K562 (cell line): ENCODE results near the gene B4GALNT3. TPM values are rescaled to one million over a fixed set of nuclear protein-coding genes. Genes with fewer than 3 reads are reported as not detected.

Experiments
- ATAC-seq: fragments of 200-7000 bp; cut with Tn5 transposase; 3 replicates; pipeline ENCODE4 v1.9.1; 2020; ENCODE audit warnings: moderate library complexity
- BruUV-seq: library from RNA; stranded (reverse); fragments of 400-500 nt; replicated peaks from 2 replicates; lab custom pipeline; 2021; lab: Mats Ljungman, UMichigan
- CTCF ChIA-PET: fragments of 300-600 bp; formaldehyde crosslinking; extraction: SDS; loops from one replicate; lab custom pipeline; 2021; ENCODE audit warnings: low intra/inter-chr PET ratio; lab: Yijun Ruan, JAX
- POLR2A ChIA-PET: fragments of 300-600, 350-650 bp; sonication (Branson Sonifier 250); formaldehyde crosslinking; extraction: SDS; loops from one replicate; lab custom pipeline; 2021; ENCODE audit warnings: antibody characterized with exemption, inconsistent platforms; lab: Yijun Ruan, JAX
- DNase-seq, 4 experiments: peaks; one replicate each; pipeline versions ENCODE4 v3.0.0 to v3.0.0-alpha.2; 2011 to 2018; ENCODE audit warnings: low spot score in 3 of 4, mixed read lengths in 3 of 4; ENCODE audit errors: extremely low read depth in 1 of 4
- FAIRE-seq: peaks from 2 replicates; lab custom pipeline; 2011; peaks lifted over from hg19 to GRCh38; lab: Jason Lieb, UNC
- H2AFZ ChIP-seq: 2 replicates; pipeline ENCODE4 v1.6.0; 2011; ENCODE audit warnings: low read depth, low read length, control low read depth, inconsistent platforms
- H3K27ac ChIP-seq: fragments of 200-600 bp; 3 replicates; pipeline ENCODE4 v1.8.0; 2011; ENCODE audit warnings: low read depth, mild to moderate bottlenecking, control low read depth, inconsistent platforms, low read length, moderate library complexity, mixed read lengths; ENCODE audit errors: extremely low read depth
- H3K27me3 ChIP-seq, 2 experiments: fragments of 300-600 bp in 1 of 2; 2 replicates in 1 of 2; 3 replicates in 1 of 2; pipeline versions ENCODE4 v1.6.0 to v1.8.0; 2011; ENCODE audit warnings: inconsistent platforms in 2 of 2, low read length in 2 of 2, mild to moderate bottlenecking in 1 of 2, mixed read lengths in 1 of 2, moderate library complexity in 1 of 2; ENCODE audit not compliant: control insufficient read depth in 2 of 2, insufficient read depth in 2 of 2
- H3K36me3 ChIP-seq: fragments of 300-600 bp; 3 replicates; pipeline ENCODE4 v1.8.0; 2011; ENCODE audit warnings: mild to moderate bottlenecking, low read length, inconsistent platforms; ENCODE audit not compliant: control insufficient read depth, insufficient read depth
- H3K4me1 ChIP-seq, 2 experiments: fragments of 200-600 bp in 1 of 2; replicated peaks in 1 of 2; 2 replicates in 1 of 2; 3 replicates in 1 of 2; pipeline versions ENCODE4 v1.5.1 to v1.8.0; 2011; ENCODE audit warnings: inconsistent platforms in 2 of 2, low read length in 2 of 2, mild to moderate bottlenecking in 1 of 2, mixed read lengths in 1 of 2, moderate library complexity in 1 of 2; ENCODE audit not compliant: control insufficient read depth in 2 of 2, insufficient read depth in 2 of 2
- H3K4me2 ChIP-seq: 2 replicates; pipeline ENCODE4 v1.6.1; 2011; ENCODE audit warnings: low read length, control low read depth, inconsistent platforms, mixed read lengths; ENCODE audit not compliant: insufficient read depth
- H3K4me3 ChIP-seq: fragments of 200-600 bp; sonication (generic), shearing (Covaris generic); 2 replicates; pipeline ENCODE4 v1.5.1; 2016; ENCODE audit warnings: control low read depth, inconsistent platforms
- H3K79me2 ChIP-seq: fragments of 200-600 bp; 3 replicates; pipeline ENCODE4 v1.8.0; 2011; ENCODE audit warnings: low read length, inconsistent platforms; ENCODE audit not compliant: control insufficient read depth, insufficient read depth
- H3K9ac ChIP-seq, 2 experiments: 2 replicates each; pipeline versions ENCODE4 v1.6.0 to v1.6.1; 2011; ENCODE audit warnings: low read depth in 2 of 2, low read length in 2 of 2, control low read depth in 1 of 2, inconsistent platforms in 1 of 2, mild to moderate bottlenecking in 1 of 2, mixed read lengths in 1 of 2; ENCODE audit not compliant: insufficient read depth in 1 of 2
- H3K9me1 ChIP-seq: one replicate; pipeline ENCODE4 v1.6.0; 2011; ENCODE audit warnings: inconsistent platforms, mild to moderate bottlenecking, low read length, moderate library complexity; ENCODE audit not compliant: control insufficient read depth, insufficient read depth
- H3K9me3 ChIP-seq: replicated peaks from 2 replicates; pipeline ENCODE4 v1.5.1; 2011; ENCODE audit warnings: low read depth, low read length, inconsistent platforms; ENCODE audit not compliant: control insufficient read depth, insufficient read depth
- H4K20me1 ChIP-seq: replicated peaks from 2 replicates; pipeline ENCODE4 v1.6.1; 2011; ENCODE audit warnings: low read length, inconsistent platforms, mixed read lengths; ENCODE audit not compliant: control insufficient read depth, insufficient read depth
- ARID4B ChIP-seq: sonication (generic); formaldehyde crosslinking; IDR thresholded peaks from 2 replicates; pipeline ENCODE4 v1.8.0; 2022; ENCODE audit warnings: mild to moderate bottlenecking, missing genetic modification reagents
- BDP1 ChIP-seq: IDR thresholded peaks from 3 replicates; pipeline ENCODE4 v1.6.1; 2011; ENCODE audit not compliant: insufficient read length, insufficient read depth
- BRD4 ChIP-seq: fragments of 200-600 bp; sonication (generic); IDR thresholded peaks from 2 replicates; pipeline ENCODE4 v1.6.1; 2017; ENCODE audit warnings: inconsistent platforms
- CBFA2T3 ChIP-seq: fragments of 450-650 bp; IDR thresholded peaks from 2 replicates; pipeline ENCODE4 v1.6.1; 2017
- ETV5 ChIP-seq: sonication (generic); formaldehyde crosslinking; IDR thresholded peaks from 2 replicates; pipeline ENCODE4 v1.4.0; 2020; ENCODE audit warnings: low read depth, mild to moderate bottlenecking, missing genetic modification reagents
- FIP1L1 ChIP-seq: fragments of 200-400 bp; formaldehyde crosslinking; IDR thresholded peaks from 2 replicates; pipeline ENCODE4 v1.6.1; 2018; ENCODE audit warnings: mild to moderate bottlenecking, low read depth, low read length; ENCODE audit not compliant: poor library complexity, severe bottlenecking
- NFRKB ChIP-seq: fragments of 450-650 bp; IDR thresholded peaks from 2 replicates; pipeline ENCODE4 v1.6.1; 2016; ENCODE audit warnings: low read depth
- PKNOX1 ChIP-seq: fragments of 450-650 bp; IDR thresholded peaks from 2 replicates; pipeline ENCODE4 v1.6.1; 2016
- RBM14 ChIP-seq: fragments of 200-400 bp; formaldehyde crosslinking; IDR thresholded peaks from 2 replicates; pipeline ENCODE4 v1.6.1; 2018; ENCODE audit warnings: low read depth, mild to moderate bottlenecking, low read length, moderate library complexity, borderline replicate concordance; ENCODE audit not compliant: insufficient read depth
- SREBF1 ChIP-seq: fragments of 150-350 bp; IDR thresholded peaks from 2 replicates; pipeline ENCODE4 v1.6.1; 2014; ENCODE audit warnings: antibody characterized with exemption, low read depth, low read length, borderline replicate concordance
- ZNF347 ChIP-seq: fragments of 450-650 bp; formaldehyde crosslinking; IDR thresholded peaks from 2 replicates; pipeline ENCODE4 v1.4.0; 2020; ENCODE audit warnings: low read depth, mild to moderate bottlenecking, moderate library complexity
- WGBS: fragments of 100-300 bp; shearing (Covaris generic); methylation state at CpG from one replicate; pipeline ENCODE4 v1.1.6; 2016; ENCODE audit warnings: low coverage, mixed read lengths; ENCODE audit not compliant: insufficient coverage; ENCODE audit errors: missing lambda C conversion rate; 5-methylcytosine and 5-hydroxymethylcytosine counted together
- in situ Hi-C: fragments of 300-500 bp; cut with MboI; formaldehyde crosslinking; loops from 4 replicates; pipeline ENCODE4 v1.15.0; 2018; ENCODE audit warnings: inconsistent platforms, mixed read lengths
- intact Hi-C: fragments of 100-400 bp; cut with micrococcal nuclease; formaldehyde crosslinking; loops from 2 replicates; pipeline ENCODE4 v1.14.2; 2022
- polyA plus RNA-seq, 8 experiments: library from polyadenylated mRNA; depleted of rRNA in 4 of 8; stranded (reverse) in 5 of 8; unstranded in 3 of 8; fragments of >200 nt; fragmentation: Nextera tagmentation in 2 of 8; fragmentation: Illumina TruSeq in 1 of 8; extraction: Ambion mirVana in 2 of 8; extraction: Trizol in 1 of 8; gene quantifications; 2 replicates each; pipeline versions ENCODE4 v1.2.1 to v1.2.3, GENCODE V29; 2011 to 2014; ENCODE audit warnings: inconsistent platforms in 1 of 8, missing spikeins in 1 of 8
- total RNA-seq, 7 experiments: library from RNA; depleted of rRNA in 6 of 7; stranded (reverse); fragments of >200 nt in 6 of 7; fragmentation: Illumina TruSeq in 2 of 7; extraction: Trizol in 2 of 7; gene quantifications; 2 replicates each; pipeline versions ENCODE4 v1.2.1 to v1.2.3, GENCODE V29; 2011 to 2021; ENCODE audit warnings: low replicate concordance in 1 of 7

The B4GALNT3 gene
- total and polyA plus RNA-seq, 9 of the 15 experiments (the other 6 are each of a cell fraction or from before 2014, with no cell fraction given): 0.04 to 0.36 (median 0.10) TPM; not detected in 6

GRCh38 chr12:607541-608001 is 147.8 kb downstream of the B4GALNT3 start:
- Histone ChIP-seq H3K79me2 (no peaks in the 10 kb centered on the region), H3K27ac (no peak overlapping the region), H2AFZ (no peak overlapping the region), H4K20me1 (no peaks in the 10 kb centered on the region), H3K4me3 (no peak overlapping the region), H3K36me3 (no peaks in the 10 kb centered on the region), H3K9me1 (no peaks in the 10 kb centered on the region), H3K27me3 (no peaks in the 10 kb centered on the region), H3K9ac (no peak overlapping the region), H3K9me3 (no peaks in the 10 kb centered on the region), H3K4me2 (no peak overlapping the region), H3K4me1 (peaks cover 5 to 13% of the 10 kb centered on the region in 2 experiments; a peak in 4 of 5 replicates)
- intact Hi-C loops (no loop called here), in situ Hi-C loops (no loop called here)
- WGBS: 16% methylated on average over 4 of the region's 5 CpGs
- POLR2A ChIA-PET: interaction anchor here (0.7 kb wide), 1 partner anchor 567 kb away, joined by 3 read pairs; no protein-coding TSS in a partner anchor
- FAIRE-seq: peak; percentile 23
- ATAC-seq: no peak; the same call in 2 of the 3 replicates
- CTCF ChIA-PET: no interaction called here
- DNase-seq: no peak
- no TSS peak for BruUV-seq
- TF ChIP-seq BDP1: no peak
- TF ChIP-seq SREBF1: no peak
- TF ChIP-seq FIP1L1: no peak
- TF ChIP-seq NFRKB: no peak
- TF ChIP-seq ZNF347 (CRISPR knock-in tag): no peak
- TF ChIP-seq ETV5: no peak
- peak; percentile 35; the same call in 1 of the 2 replicates for TF ChIP-seq CBFA2T3
- TF ChIP-seq RBM14: no peak
- no peak for TF ChIP-seq ARID4B
- no peak for TF ChIP-seq BRD4
- peak; percentile 87 for TF ChIP-seq PKNOX1
